OCI-LY3 (cell line): ENCODE results near the gene CDC14B.

Source experiments
- H2AFZ ChIP-seq: fragments of 200-600, 300-600 bp; shearing (Covaris generic); 2 replicates; pipeline ENCODE4 v1.6.0; 2014; ENCODE audit warnings: antibody characterized with exemption, low read depth, low read length
- H3K27ac ChIP-seq: fragments of 200-600, 300-600 bp; sonication (generic); 2 replicates; pipeline ENCODE4 v1.5.1; 2014; ENCODE audit warnings: mild to moderate bottlenecking, low read length, moderate library complexity, mixed read lengths
- H3K27me3 ChIP-seq: fragments of 200-600, 300-600 bp; sonication (generic); 2 replicates; pipeline ENCODE4 v1.6.1; 2014; ENCODE audit warnings: low read depth, low read length, mixed read lengths
- H3K36me3 ChIP-seq: fragments of 200-600, 300-600 bp; sonication (generic); replicated peaks from 2 replicates; pipeline ENCODE3; 2014; ENCODE audit warnings: low read depth, low read length, mixed read lengths
- H3K4me1 ChIP-seq: fragments of 300-600, 200-600 bp; sonication (generic); 2 replicates; pipeline ENCODE4 v1.6.1; 2014; ENCODE audit warnings: low read length, mixed read lengths
- H3K4me2 ChIP-seq: fragments of 200-600, 300-600 bp; sonication (generic); 2 replicates; pipeline ENCODE4 v1.6.1; 2014; ENCODE audit warnings: low read length, mixed read lengths
- H3K4me3 ChIP-seq: fragments of 300-600, 200-600 bp; sonication (generic); 2 replicates; pipeline ENCODE4 v1.5.1; 2014; ENCODE audit warnings: antibody characterized with exemption, mild to moderate bottlenecking, low read length, moderate library complexity
- H3K79me2 ChIP-seq: fragments of 300-600, 200-600 bp; shearing (Covaris generic); 2 replicates; pipeline ENCODE4 v1.6.1; 2014; ENCODE audit warnings: mild to moderate bottlenecking, low read length, mixed read lengths
- H3K9ac ChIP-seq: fragments of 300-600, 200-600 bp; shearing (Covaris generic); 2 replicates; pipeline ENCODE4 v1.6.0; 2014; ENCODE audit warnings: mild to moderate bottlenecking, low read length, moderate library complexity
- H3K9me3 ChIP-seq: fragments of 200-600, 300-600 bp; shearing (Covaris generic); 2 replicates; pipeline ENCODE4 v1.6.1; 2014; ENCODE audit warnings: low read length, mixed read lengths; ENCODE audit not compliant: insufficient read depth
- H4K20me1 ChIP-seq: fragments of 200-600, 300-600 bp; sonication (generic); 2 replicates; pipeline ENCODE4 v1.6.1; 2016; ENCODE audit warnings: low read length, mixed read lengths; ENCODE audit not compliant: insufficient read depth
- EZH2phosphoT487 ChIP-seq: fragments of 200-600 bp; shearing (Covaris generic); IDR thresholded peaks from 2 replicates; pipeline ENCODE4 v1.6.1; 2018; ENCODE audit warnings: antibody characterized with exemption, mixed run types, low read depth
- TF ChIP-seq, protein P1 (sequence below): fragments of 200-600, 300-600 bp; sonication (generic); IDR thresholded peaks from 2 replicates; pipeline ENCODE4 v1.5.1; 2014; ENCODE audit warnings: antibody characterized with exemption, low read length, low read depth

Gene CDC14B

DNA sequence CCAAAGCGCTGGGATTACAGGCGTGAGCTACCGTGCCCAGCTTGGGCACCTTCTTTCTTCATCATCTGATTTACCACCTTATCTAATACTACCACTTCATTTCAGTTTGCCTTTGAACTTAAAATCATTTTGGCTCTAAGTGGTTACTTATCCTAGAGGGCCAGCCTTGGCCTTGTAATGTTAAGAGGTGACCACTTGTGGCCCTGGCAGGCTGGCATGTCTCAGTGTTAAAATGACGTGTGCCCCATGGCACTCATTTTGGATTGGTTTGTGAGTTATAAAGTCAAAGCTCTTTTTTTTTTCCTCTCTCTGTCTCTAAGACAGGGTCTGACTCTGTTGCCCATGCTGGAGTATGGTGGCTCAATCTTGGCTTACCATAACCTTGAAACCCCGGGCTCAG lies 151.9 kb downstream of the CDC14B start:
- TF ChIP-seq, protein P1, sequence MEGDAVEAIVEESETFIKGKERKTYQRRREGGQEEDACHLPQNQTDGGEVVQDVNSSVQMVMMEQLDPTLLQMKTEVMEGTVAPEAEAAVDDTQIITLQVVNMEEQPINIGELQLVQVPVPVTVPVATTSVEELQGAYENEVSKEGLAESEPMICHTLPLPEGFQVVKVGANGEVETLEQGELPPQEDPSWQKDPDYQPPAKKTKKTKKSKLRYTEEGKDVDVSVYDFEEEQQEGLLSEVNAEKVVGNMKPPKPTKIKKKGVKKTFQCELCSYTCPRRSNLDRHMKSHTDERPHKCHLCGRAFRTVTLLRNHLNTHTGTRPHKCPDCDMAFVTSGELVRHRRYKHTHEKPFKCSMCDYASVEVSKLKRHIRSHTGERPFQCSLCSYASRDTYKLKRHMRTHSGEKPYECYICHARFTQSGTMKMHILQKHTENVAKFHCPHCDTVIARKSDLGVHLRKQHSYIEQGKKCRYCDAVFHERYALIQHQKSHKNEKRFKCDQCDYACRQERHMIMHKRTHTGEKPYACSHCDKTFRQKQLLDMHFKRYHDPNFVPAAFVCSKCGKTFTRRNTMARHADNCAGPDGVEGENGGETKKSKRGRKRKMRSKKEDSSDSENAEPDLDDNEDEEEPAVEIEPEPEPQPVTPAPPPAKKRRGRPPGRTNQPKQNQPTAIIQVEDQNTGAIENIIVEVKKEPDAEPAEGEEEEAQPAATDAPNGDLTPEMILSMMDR: no peak
- TF ChIP-seq EZH2phosphoT487: no peak
- Histone ChIP-seq H3K9ac (no peak overlapping the region), H3K4me3 (no peak overlapping the region), H3K9me3 (no peaks in the 10 kb centered on the region), H3K4me1 (no peaks in the 10 kb centered on the region), H3K4me2 (no peak overlapping the region), H4K20me1 (no peaks in the 10 kb centered on the region), H3K27ac (no peak overlapping the region), H3K36me3 (no peaks in the 10 kb centered on the region), H2AFZ (no peak overlapping the region), H3K27me3 (no peaks in the 10 kb centered on the region), H3K79me2 (no peaks in the 10 kb centered on the region)

DNA sequence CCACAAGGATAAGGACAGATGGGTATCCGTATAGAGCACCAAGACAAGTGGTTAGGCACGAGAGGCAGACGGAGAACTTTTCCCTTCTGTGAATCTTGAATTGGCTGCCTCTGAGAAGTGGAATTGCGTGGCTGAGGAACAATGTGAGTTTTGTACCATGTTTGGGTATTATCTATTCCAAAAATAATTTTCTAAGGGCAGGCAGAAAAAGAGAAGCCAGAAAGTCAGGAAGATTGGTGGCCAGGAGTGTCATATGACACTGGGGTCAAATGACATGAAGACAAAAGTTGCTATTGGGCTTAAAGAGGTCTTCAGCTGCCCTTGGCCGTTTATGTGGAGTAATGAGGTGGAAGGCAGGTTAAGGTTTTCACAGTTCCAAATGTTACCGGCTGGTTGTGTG lies 155.2 kb downstream of the CDC14B start:
- Histone ChIP-seq H3K9ac (no peak overlapping the region), H3K9me3 (no peaks in the 10 kb centered on the region)

DNA sequence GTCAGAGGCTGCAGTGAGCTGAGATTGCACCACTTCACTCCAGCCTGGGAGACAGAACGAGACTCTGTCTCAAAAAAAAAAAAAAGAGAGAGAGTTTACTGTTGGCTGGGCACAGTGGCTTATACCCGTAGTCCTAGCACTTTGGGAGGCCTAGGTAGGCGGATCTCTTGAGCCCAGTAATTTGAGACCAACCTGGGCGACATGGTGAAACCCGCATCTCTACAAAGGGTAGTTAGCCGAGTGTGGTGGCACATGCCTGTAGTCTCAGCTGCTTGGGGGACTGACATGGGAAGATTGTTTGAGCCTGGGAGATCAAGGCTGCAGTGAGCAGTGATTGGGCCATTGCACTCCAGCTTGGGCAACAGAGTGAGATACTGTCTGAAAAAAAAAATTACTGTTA lies 157.1 kb downstream of the CDC14B start:
- Histone ChIP-seq H2AFZ (no peak overlapping the region), H3K79me2 (no peaks in the 10 kb centered on the region), H3K36me3 (no peaks in the 10 kb centered on the region), H3K9ac (no peak overlapping the region), H3K27ac (no peak overlapping the region), H4K20me1 (no peaks in the 10 kb centered on the region), H3K4me3 (no peak overlapping the region), H3K4me2 (no peak overlapping the region), H3K4me1 (no peaks in the 10 kb centered on the region), H3K9me3 (no peaks in the 10 kb centered on the region), H3K27me3 (no peaks in the 10 kb centered on the region)
- TF ChIP-seq EZH2phosphoT487: no peak
- TF ChIP-seq, protein P1: no peak

More for the DNA sequence above, 155.2 kb downstream of the CDC14B start:
- Histone ChIP-seq H3K4me2 (no peak overlapping the region), H3K27me3 (no peaks in the 10 kb centered on the region), H2AFZ (no peak overlapping the region), H3K4me3 (no peak overlapping the region), H4K20me1 (no peaks in the 10 kb centered on the region), H3K27ac (no peak overlapping the region), H3K79me2 (no peaks in the 10 kb centered on the region), H3K36me3 (no peaks in the 10 kb centered on the region), H3K4me1 (no peaks in the 10 kb centered on the region)
- TF ChIP-seq, protein P1: no peak
- TF ChIP-seq EZH2phosphoT487: no peak

DNA sequence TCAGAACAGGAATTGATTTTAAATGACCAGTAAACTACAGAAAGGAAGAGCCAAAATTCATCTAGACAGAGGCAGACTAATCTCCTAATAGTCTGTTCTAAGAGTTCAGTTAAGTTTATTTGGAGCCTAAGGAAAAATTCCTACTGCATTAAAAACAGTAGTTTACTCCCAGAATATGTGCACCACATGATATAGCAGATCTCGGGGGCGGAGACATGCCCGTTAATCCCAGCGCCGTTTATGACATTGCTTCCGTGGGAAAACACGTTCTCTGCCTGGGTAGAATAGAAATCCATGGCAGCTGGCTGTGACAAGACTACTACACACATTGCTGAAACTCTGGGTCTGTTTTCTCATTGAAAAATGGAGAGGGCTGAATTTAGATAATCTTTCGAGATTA lies 158.3 kb downstream of the CDC14B start:
- Histone ChIP-seq H3K36me3 (no peaks in the 10 kb centered on the region), H3K4me2 (no peak overlapping the region), H3K79me2 (no peaks in the 10 kb centered on the region), H3K4me1 (no peaks in the 10 kb centered on the region), H3K27me3 (no peaks in the 10 kb centered on the region), H3K27ac (no peak overlapping the region), H2AFZ (no peak overlapping the region), H3K9me3 (no peaks in the 10 kb centered on the region), H3K4me3 (no peak overlapping the region), H4K20me1 (no peaks in the 10 kb centered on the region), H3K9ac (no peak overlapping the region)
- TF ChIP-seq, protein P1: no peak
- no peak for TF ChIP-seq EZH2phosphoT487
